HEK293T (cell line): ENCODE data around the gene SYF2.

Experiments used
- FOXK2 ChIP-seq: fragments of 450-650 bp; IDR thresholded peaks from 2 replicates; pipeline ENCODE4 v1.6.1; 2016; ENCODE audit warnings: mild to moderate bottlenecking
- FOXM1 ChIP-seq: fragments of 450-650 bp; IDR thresholded peaks from 2 replicates; pipeline ENCODE4 v1.6.1; 2017; ENCODE audit warnings: mild to moderate bottlenecking, borderline replicate concordance
- NFRKB ChIP-seq: fragments of 450-650 bp; IDR thresholded peaks from 2 replicates; pipeline ENCODE4 v1.6.1; 2016; ENCODE audit warnings: mild to moderate bottlenecking, moderate library complexity

DNA sequence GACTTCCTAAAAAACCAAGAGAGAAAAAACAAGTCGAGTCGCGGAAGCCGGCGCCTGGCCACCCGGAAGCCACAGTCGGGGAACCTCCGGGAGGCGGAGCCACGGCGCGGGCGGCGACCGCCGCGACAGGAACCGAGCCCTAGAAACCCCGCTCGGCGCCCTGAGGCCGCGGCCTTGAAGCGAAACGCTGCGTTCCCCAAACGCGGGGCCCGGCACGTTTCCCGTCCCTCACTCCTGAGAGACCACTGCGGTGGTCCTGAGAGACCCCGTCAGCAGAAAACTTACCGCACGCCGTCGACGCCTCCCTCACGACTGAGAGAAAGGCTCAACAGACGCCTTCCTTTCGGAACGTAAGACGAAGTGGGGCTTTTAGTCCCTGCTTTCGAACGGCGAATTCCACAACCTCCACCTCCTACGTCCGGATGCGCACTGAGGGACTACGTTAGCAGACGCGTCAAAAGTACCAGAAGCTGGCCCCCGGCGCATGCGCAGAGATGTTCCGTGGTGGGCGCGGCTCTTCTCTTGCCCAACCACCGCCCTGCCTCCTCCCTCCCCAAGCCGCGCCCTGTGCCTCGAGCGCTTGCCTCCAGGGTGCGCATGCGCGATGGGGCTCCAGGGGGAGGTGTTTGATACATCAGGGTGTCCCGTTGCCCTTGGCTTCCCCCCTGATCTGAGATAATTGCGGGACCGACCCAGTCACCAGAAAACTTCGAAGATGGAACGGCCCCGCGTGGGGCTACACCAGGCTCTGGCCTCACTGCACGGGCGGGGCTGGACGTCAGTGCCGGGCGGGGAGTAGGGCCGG, 14.9 kb upstream of the SYF2 start, which contains the start of gene RSRP1:
- TF ChIP-seq NFRKB (no peak), FOXM1 (no peak), FOXK2 (no peak)
